ENCODE measurements around the gene KLLN.
"Not testable (repeated sequence)": the region's sequence is repeated elsewhere in the genome, so short reads cannot be mapped to it uniquely, and the experiment has no call there.

DNA sequence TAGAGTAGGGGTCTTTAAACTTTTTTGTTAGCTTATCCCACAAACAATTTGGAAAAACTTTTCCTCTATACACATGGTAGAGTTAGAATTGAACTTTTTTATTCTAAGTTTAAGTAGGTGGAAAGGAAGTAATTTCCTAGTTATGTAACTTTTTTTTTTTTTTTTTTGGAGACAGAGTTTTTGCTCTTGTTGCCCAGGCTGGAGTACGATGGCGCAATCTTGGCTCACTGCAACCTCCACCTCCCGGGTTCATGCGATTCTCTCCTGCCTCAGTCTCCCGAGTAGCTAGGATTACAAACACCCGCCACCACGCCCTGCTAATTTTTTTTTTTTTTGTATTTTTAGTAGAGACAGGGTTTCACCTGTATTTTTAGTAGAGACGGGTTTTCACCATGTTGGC lies 16.6 kb downstream of the KLLN start:
- TF ChIP-seq SUZ12 (IDR thresholded peaks at IDR 0.05; ENCODE audit: extremely low read depth, insufficient read depth, insufficient read length); ZNF274 (IDR thresholded peaks at IDR 0.05; ENCODE audit: low read depth, low read length); YY1 (IDR thresholded peaks at IDR 0.05; ENCODE audit: insufficient read depth, insufficient read length): not testable (repeated sequence)

Data from NT2/D1 (cell line).